ENCODE measurements around the gene PARP9. TPM values are rescaled to one million over a fixed set of nuclear protein-coding genes. Genes with fewer than 3 reads are reported as not detected.

Gene PARP9
- total and polyA plus RNA-seq, 2 of the 8 experiments (the other 6 are each of a cell fraction or from before 2014, with no cell fraction given) = 3.7 to 4.5 TPM

GRCh38 chr3:122515870-122516269 lies 48.2 kb downstream of the PARP9 start:
- WGBS, 2 experiments (ENCODE audit: extremely low coverage in 1 of 2, insufficient coverage in 1 of 2, insufficient read length in 1 of 2, insufficient replicate concordance in 2 of 2, low coverage in 1 of 2, low lambda C conversion rate in 2 of 2, missing lambda C conversion rate in 1 of 2) = 94% methylated on average over 3 of the region's 3 CpGs; no CpG with 5 or more reads in 1 of the 2 experiments
- no peak overlapping the region for H4K8ac ChIP-seq (ENCODE audit: extremely low read depth, insufficient read depth, low read length)
- FAIRE-seq (no peak), DNase-seq (ENCODE audit: low read depth in 1 of 2, low spot score in 2 of 2) (no peak)
- no peak overlapping the region for H3K18ac ChIP-seq (ENCODE audit: extremely low read depth, low read length)
- CTCF ChIA-PET (ENCODE audit: partially characterized antibody) = interaction anchor here (0.7 to 1.4 kb wide), 5 partner anchors 18 to 407 kb away, joined by 3 to 6 read pairs (median 3); no protein-coding TSS in a partner anchor
- no peak overlapping the region for H3K56ac ChIP-seq (replicated peaks; ENCODE audit: insufficient read length, low read depth, low read length)
- no peaks in the 10 kb centered on the region for H3K36me3 ChIP-seq (ENCODE audit: control insufficient read depth in 2 of 4, insufficient read depth in 4 of 4, low read length in 3 of 4)
- H2BK20ac ChIP-seq (ENCODE audit: low read length) = no peak overlapping the region
- peaks cover 2% of the 10 kb centered on the region; the same call in 1 of the 2 replicates for H3K79me1 ChIP-seq (ENCODE audit: low read depth, low read length)
- H4K20me1 ChIP-seq (replicated peaks in 1 of 2; ENCODE audit: control insufficient read depth in 1 of 2, insufficient read depth in 2 of 2, low read length in 2 of 2) = peaks cover 5 to 13% of the 10 kb centered on the region in 2 experiments
- H2BK120ac ChIP-seq (replicated peaks; ENCODE audit: low read depth, low read length) = no peak overlapping the region
- H4K5ac ChIP-seq (ENCODE audit: insufficient read length, low read depth, low read length) = no peak overlapping the region
- H3K23ac ChIP-seq (ENCODE audit: insufficient read length) = no peak overlapping the region
- no peak overlapping the region for H3K4me3 ChIP-seq (ENCODE audit: extremely low read depth in 1 of 4, insufficient read depth in 2 of 4, low read depth in 3 of 4, low read length in 4 of 4)
- peaks cover 0 to 8% (median 2%) of the 10 kb centered on the region in 4 experiments; a peak in 5 of 7 replicates for H3K4me1 ChIP-seq (replicated peaks in 1 of 4; ENCODE audit: control insufficient read depth in 3 of 4, insufficient read depth in 4 of 4, low read length in 3 of 4)
- H3K27ac ChIP-seq (ENCODE audit: low read depth, low read length) = no peak overlapping the region
- H3K23me2 ChIP-seq (ENCODE audit: low read depth, low read length) = peaks cover 7% of the 10 kb centered on the region
- H3K14ac ChIP-seq (ENCODE audit: insufficient read length) = no peak overlapping the region
- no peak overlapping the region; a peak in 1 of 4 replicates for H3K4me2 ChIP-seq (ENCODE audit: insufficient read depth in 1 of 2, low read depth in 2 of 2, low read length in 2 of 2)
- no peak overlapping the region for H4K91ac ChIP-seq (replicated peaks; ENCODE audit: insufficient read length, low read length)
- H2AFZ ChIP-seq (ENCODE audit: low read length) = peak overlapping the region; percentile 46; the same call in 1 of the 2 replicates
- no peak overlapping the region for H3K9ac ChIP-seq (replicated peaks in 1 of 4; ENCODE audit: extremely low read depth in 1 of 4, low read depth in 3 of 4, low read length in 3 of 4)
- H3K79me2 ChIP-seq (ENCODE audit: control insufficient read depth in 1 of 2, insufficient read depth in 2 of 2, low read length in 2 of 2) = peaks cover 4 to 33% of the 10 kb centered on the region in 2 experiments; a peak in 3 of 4 replicates
- no peak overlapping the region for H2AK5ac ChIP-seq (ENCODE audit: low read depth, low read length)
- TF ChIP-seq SIRT6 (IDR thresholded peaks at IDR 0.05; ENCODE audit: low read length) = no peak
- TF ChIP-seq YY1 (IDR thresholded peaks at IDR 0.05; ENCODE audit: low read depth, low read length) = no peak
- TF ChIP-seq KDM4A (IDR thresholded peaks at IDR 0.05; ENCODE audit: low read depth, low read length, severe bottlenecking) = no peak
- TF ChIP-seq CTBP2 (IDR thresholded peaks at IDR 0.05; ENCODE audit: borderline replicate concordance, insufficient read depth, insufficient read length, low read length) = no peak
- TF ChIP-seq POU5F1 (IDR thresholded peaks at IDR 0.05; ENCODE audit: low read depth, low read length) = no peak
- no peak for TF ChIP-seq NANOG (IDR thresholded peaks at IDR 0.05; ENCODE audit: insufficient read depth, low read depth, low read length, poor library complexity, severe bottlenecking)
- TF ChIP-seq CTCF (IDR thresholded peaks at IDR 0.05; ENCODE audit: control extremely low read depth in 1 of 3, insufficient read depth in 1 of 3, low read depth in 1 of 3, low read length in 3 of 3) = no peak
- no peak for TF ChIP-seq CHD1 (IDR thresholded peaks at IDR 0.05; ENCODE audit: low read depth, low read length)
- H3K9me3 ChIP-seq (ENCODE audit: insufficient read depth in 2 of 2, low read depth in 1 of 2, low read length in 1 of 2) = no peaks in the 10 kb centered on the region
- POLR2A ChIA-PET (ENCODE audit: partially characterized antibody) = interaction anchor here (1.6 to 2.5 kb wide), 3 partner anchors 10 to 99 kb away, joined by 4 to 10 read pairs (median 7); partner anchors contain the start of gene WDR5B
- H2BK5ac ChIP-seq (ENCODE audit: low read depth, low read length) = no peak overlapping the region
- H3K4ac ChIP-seq (replicated peaks; ENCODE audit: insufficient read length, low read depth, low read length) = no peak overlapping the region
- no peaks in the 10 kb centered on the region for H3K27me3 ChIP-seq (replicated peaks in 1 of 4; ENCODE audit: control insufficient read depth in 3 of 4, extremely low read depth in 1 of 4, insufficient read depth in 3 of 4, low read length in 3 of 4)
- H2BK12ac ChIP-seq (ENCODE audit: low read depth, low read length) = no peak overlapping the region
- H2BK15ac ChIP-seq (ENCODE audit: low read length) = no peak overlapping the region
